ENCODE data around the gene CCDC192. TPM values are rescaled to one million over a fixed set of nuclear protein-coding genes. Genes with fewer than 3 reads are reported as not detected.

The CCDC192 gene
- total RNA-seq, 3 donors from 2014 or later = 1.3 TPM; not detected in 2

DNA sequence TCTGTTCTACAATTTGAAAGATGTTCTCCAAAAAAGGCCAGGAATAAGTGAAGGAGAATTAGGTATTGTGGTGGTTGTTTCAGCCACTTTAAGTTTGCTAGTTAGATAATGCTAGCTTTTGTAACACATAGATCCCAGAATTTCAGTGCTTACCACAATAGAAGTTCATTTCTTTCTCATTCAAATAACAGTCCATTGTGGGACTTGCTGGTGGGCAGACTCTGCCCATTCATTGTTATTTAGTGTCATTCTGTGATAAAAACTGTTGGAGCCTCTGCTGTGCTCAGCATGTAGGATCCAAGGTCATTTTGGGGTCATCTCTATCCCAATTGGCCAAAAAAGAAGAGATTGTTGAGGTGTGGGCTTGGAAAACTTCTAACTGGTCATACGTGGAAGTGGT, 106.8 kb downstream of the CCDC192 start:
- no peak overlapping the region for H3K27ac ChIP-seq
- H3K4me1 ChIP-seq = no peaks in the 10 kb centered on the region
- H3K27me3 ChIP-seq = no peaks in the 10 kb centered on the region
- no peaks in the 10 kb centered on the region for H3K9me3 ChIP-seq
- H3K4me3 ChIP-seq = no peak overlapping the region
- no peak for DNase-seq (ENCODE audit: low spot score in 2 of 2)
- intact Hi-C loops (cut with DNase I; ENCODE audit: low total_unique reads) = no loop called here
- H3K36me3 ChIP-seq = no peaks in the 10 kb centered on the region
- TF ChIP-seq POLR2A (IDR thresholded peaks at IDR 0.05) (no peak), POLR2AphosphoS5 (IDR thresholded peaks at IDR 0.05) (no peak), CTCF (IDR thresholded peaks at IDR 0.05) (no peak)

DNA sequence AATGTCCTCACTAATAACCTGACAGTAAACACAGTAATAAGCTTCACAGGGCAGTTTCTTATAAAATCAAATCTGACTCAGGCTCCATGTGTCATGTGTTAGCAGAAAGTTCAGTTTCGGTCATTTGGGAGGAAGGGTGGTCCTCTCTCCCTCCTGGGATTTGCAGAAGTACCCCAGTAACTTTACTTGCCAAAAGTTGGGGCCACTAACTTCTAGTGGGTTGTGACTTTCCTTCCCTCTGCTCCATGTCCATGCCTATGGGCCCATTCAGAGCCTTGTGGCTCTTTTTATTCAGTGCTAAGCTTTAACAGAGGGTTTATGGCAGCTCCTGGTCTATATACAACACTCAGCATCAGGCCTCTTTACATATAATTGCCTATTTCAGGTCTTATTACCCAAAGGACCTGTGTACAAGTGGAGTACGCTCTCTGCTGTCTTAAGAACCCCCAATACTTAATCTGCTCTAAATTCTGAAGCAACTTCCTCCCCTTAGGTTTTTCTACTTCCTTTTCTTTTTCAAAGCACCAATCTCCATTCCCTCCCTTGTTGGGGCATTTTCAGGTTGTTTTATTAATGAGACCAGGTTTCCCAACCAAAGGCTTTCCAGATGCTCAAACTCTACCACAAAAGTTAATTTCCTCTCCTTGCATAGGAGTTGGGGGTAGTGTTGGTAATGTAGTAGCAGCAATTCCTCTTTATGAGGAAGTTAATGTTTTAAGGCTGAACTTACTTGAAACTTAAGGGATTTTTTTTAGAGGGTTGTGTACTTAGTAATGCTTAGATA, 107.7 kb downstream of the CCDC192 start:
- no peaks in the 10 kb centered on the region for H3K36me3 ChIP-seq
- no peak overlapping the region for H3K4me3 ChIP-seq
- TF ChIP-seq POLR2A (IDR thresholded peaks at IDR 0.05) (no peak), POLR2AphosphoS5 (IDR thresholded peaks at IDR 0.05) (no peak), CTCF (IDR thresholded peaks at IDR 0.05) (no peak)
- H3K27ac ChIP-seq = no peak overlapping the region
- no peaks in the 10 kb centered on the region for H3K27me3 ChIP-seq
- no peaks in the 10 kb centered on the region for H3K9me3 ChIP-seq
- no peaks in the 10 kb centered on the region for H3K4me1 ChIP-seq
- no peak for DNase-seq (ENCODE audit: low spot score in 2 of 2)
- intact Hi-C loops (cut with DNase I; ENCODE audit: low total_unique reads) = no loop called here

- H3K9me3 ChIP-seq = no peaks in the 10 kb centered on the region
- no peaks in the 10 kb centered on the region for H3K4me1 ChIP-seq
- no peaks in the 10 kb centered on the region for H3K36me3 ChIP-seq
- no peak overlapping the region for H3K4me3 ChIP-seq
- H3K27ac ChIP-seq = no peak overlapping the region
- no peaks in the 10 kb centered on the region for H3K27me3 ChIP-seq
- TF ChIP-seq CTCF (IDR thresholded peaks at IDR 0.05) = no peak
- no peak for DNase-seq (ENCODE audit: low spot score in 2 of 2)
- intact Hi-C loops (cut with DNase I; ENCODE audit: low total_unique reads) = no loop called here
Observed at GRCh38 chr5:127812570-127812969, 109.4 kb downstream of the CCDC192 start.

DNA sequence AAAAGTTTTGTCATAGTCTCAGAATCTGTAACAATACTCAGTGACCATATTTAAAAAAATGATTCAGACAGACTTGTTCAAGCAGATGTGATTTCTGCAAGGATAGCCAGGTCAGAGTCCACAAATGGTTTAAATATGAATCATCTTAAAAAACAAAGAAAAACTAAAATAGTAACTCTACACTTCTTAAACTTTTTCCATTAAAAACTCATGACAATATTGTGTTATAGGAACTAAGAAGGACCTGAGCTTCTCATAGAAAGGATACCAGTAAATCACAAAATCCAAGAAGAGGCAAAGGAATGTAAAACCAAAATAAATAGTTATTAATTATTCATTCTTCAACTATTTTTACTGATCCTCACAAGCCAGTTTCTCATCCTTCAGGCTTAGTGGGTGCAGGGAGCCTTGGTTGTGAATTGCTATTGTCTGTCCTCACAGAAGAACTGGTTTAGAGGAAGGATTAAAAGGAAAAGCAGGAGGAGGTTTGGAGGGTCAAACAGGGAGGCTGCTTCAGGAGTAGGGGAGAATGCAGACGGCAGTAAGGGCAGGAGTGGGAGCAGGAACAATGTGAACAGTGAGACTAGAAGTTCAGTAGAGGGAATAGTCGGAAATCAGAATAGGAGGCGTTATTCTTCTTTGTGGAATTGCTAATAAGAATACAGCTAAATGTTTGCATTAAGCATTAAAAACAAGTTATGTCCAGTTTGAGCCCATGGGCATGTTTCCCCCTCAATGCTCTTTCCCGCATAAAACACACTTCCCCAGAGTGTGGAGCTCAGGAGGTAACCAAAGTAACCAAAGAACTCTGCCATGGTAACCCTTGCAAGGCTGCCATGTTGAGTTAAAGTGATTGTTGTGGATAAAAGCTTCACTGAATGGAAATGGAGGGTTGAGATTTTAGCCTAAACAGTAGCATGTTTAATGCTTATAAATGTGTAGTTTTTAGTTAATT, 110.7 kb downstream of the CCDC192 start:
- Histone ChIP-seq H3K27me3 (no peaks in the 10 kb centered on the region), H3K4me3 (no peak overlapping the region), H3K27ac (peak overlapping the region; percentile 39 to 45), H3K36me3 (no peaks in the 10 kb centered on the region), H3K4me1 (no peaks in the 10 kb centered on the region), H3K9me3 (no peaks in the 10 kb centered on the region)
- intact Hi-C loops (cut with DNase I; ENCODE audit: low total_unique reads) = no loop called here
- TF ChIP-seq CTCF (IDR thresholded peaks at IDR 0.05) (no peak), POLR2A (IDR thresholded peaks at IDR 0.05) (no peak), POLR2AphosphoS5 (IDR thresholded peaks at IDR 0.05) (no peak)
- DNase-seq (ENCODE audit: low spot score in 2 of 2) = no peak

DNA sequence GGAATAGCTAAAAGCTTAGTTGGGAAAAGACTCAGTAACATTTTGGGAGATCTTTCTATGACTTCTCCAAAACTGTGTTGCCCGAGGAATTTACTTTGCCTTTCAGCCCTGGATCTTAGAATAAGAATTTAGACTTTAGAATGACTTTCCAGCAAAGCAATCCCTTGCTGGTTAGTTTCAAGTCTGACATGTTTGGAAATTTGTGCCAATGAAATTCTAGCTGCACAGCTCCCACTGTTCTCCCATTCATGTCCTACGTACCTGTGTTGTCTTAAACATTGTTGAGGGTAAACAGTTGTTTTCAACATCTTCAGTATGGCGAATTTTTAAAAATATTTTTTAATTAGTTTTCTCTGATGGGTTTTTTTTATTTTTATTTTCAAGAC, 111.4 kb downstream of the CCDC192 start:
- H3K27me3 ChIP-seq = no peaks in the 10 kb centered on the region
- no peak overlapping the region for H3K4me3 ChIP-seq
- no peaks in the 10 kb centered on the region for H3K9me3 ChIP-seq
- intact Hi-C loops (cut with DNase I; ENCODE audit: low total_unique reads) = no loop called here
- DNase-seq (ENCODE audit: low spot score in 2 of 2) = no peak
- H3K36me3 ChIP-seq = no peaks in the 10 kb centered on the region
- peak overlapping the region in 1 of 2 donors; percentile 45 for H3K27ac ChIP-seq
- no peaks in the 10 kb centered on the region for H3K4me1 ChIP-seq
- no peak for TF ChIP-seq POLR2AphosphoS5 (IDR thresholded peaks at IDR 0.05)
- no peak for TF ChIP-seq POLR2A (IDR thresholded peaks at IDR 0.05)
- no peak for TF ChIP-seq CTCF (IDR thresholded peaks at IDR 0.05)
